K562 (cell line): ENCODE results near the gene DCAF17. TPM values are rescaled to one million over a fixed set of nuclear protein-coding genes. Genes with fewer than 3 reads are reported as not detected.

ENCODE experiments used
- ATAC-seq: fragments of 200-7000 bp; cut with Tn5 transposase; 3 replicates; pipeline ENCODE4 v1.9.1; 2020; ENCODE audit warnings: moderate library complexity
- BruUV-seq: library from RNA; stranded (reverse); fragments of 400-500 nt; replicated peaks from 2 replicates; lab custom pipeline; 2021; lab: Mats Ljungman, UMichigan
- CTCF ChIA-PET: fragments of 300-600 bp; formaldehyde crosslinking; extraction: SDS; loops from one replicate; lab custom pipeline; 2021; ENCODE audit warnings: low intra/inter-chr PET ratio; lab: Yijun Ruan, JAX
- POLR2A ChIA-PET: fragments of 300-600, 350-650 bp; sonication (Branson Sonifier 250); formaldehyde crosslinking; extraction: SDS; loops from one replicate; lab custom pipeline; 2021; ENCODE audit warnings: antibody characterized with exemption, inconsistent platforms; lab: Yijun Ruan, JAX
- DNase-seq, 4 experiments: peaks; one replicate each; pipeline versions ENCODE4 v3.0.0 to v3.0.0-alpha.2; 2011 to 2018; ENCODE audit warnings: low spot score in 3 of 4, mixed read lengths in 3 of 4; ENCODE audit errors: extremely low read depth in 1 of 4
- FAIRE-seq: peaks from 2 replicates; lab custom pipeline; 2011; peaks lifted over from hg19 to GRCh38; lab: Jason Lieb, UNC
- H2AFZ ChIP-seq: 2 replicates; pipeline ENCODE4 v1.6.0; 2011; ENCODE audit warnings: low read depth, low read length, control low read depth, inconsistent platforms
- H3K27ac ChIP-seq: fragments of 200-600 bp; 3 replicates; pipeline ENCODE4 v1.8.0; 2011; ENCODE audit warnings: low read depth, mild to moderate bottlenecking, control low read depth, inconsistent platforms, low read length, moderate library complexity, mixed read lengths; ENCODE audit errors: extremely low read depth
- H3K27me3 ChIP-seq, 2 experiments: fragments of 300-600 bp in 1 of 2; 2 replicates in 1 of 2; 3 replicates in 1 of 2; pipeline versions ENCODE4 v1.6.0 to v1.8.0; 2011; ENCODE audit warnings: inconsistent platforms in 2 of 2, low read length in 2 of 2, mild to moderate bottlenecking in 1 of 2, mixed read lengths in 1 of 2, moderate library complexity in 1 of 2; ENCODE audit not compliant: control insufficient read depth in 2 of 2, insufficient read depth in 2 of 2
- H3K36me3 ChIP-seq: fragments of 300-600 bp; 3 replicates; pipeline ENCODE4 v1.8.0; 2011; ENCODE audit warnings: mild to moderate bottlenecking, low read length, inconsistent platforms; ENCODE audit not compliant: control insufficient read depth, insufficient read depth
- H3K4me1 ChIP-seq, 2 experiments: fragments of 200-600 bp in 1 of 2; replicated peaks in 1 of 2; 2 replicates in 1 of 2; 3 replicates in 1 of 2; pipeline versions ENCODE4 v1.5.1 to v1.8.0; 2011; ENCODE audit warnings: inconsistent platforms in 2 of 2, low read length in 2 of 2, mild to moderate bottlenecking in 1 of 2, mixed read lengths in 1 of 2, moderate library complexity in 1 of 2; ENCODE audit not compliant: control insufficient read depth in 2 of 2, insufficient read depth in 2 of 2
- H3K4me2 ChIP-seq: 2 replicates; pipeline ENCODE4 v1.6.1; 2011; ENCODE audit warnings: low read length, control low read depth, inconsistent platforms, mixed read lengths; ENCODE audit not compliant: insufficient read depth
- H3K4me3 ChIP-seq: fragments of 200-600 bp; sonication (generic), shearing (Covaris generic); 2 replicates; pipeline ENCODE4 v1.5.1; 2016; ENCODE audit warnings: control low read depth, inconsistent platforms
- H3K79me2 ChIP-seq: fragments of 200-600 bp; 3 replicates; pipeline ENCODE4 v1.8.0; 2011; ENCODE audit warnings: low read length, inconsistent platforms; ENCODE audit not compliant: control insufficient read depth, insufficient read depth
- H3K9ac ChIP-seq, 2 experiments: 2 replicates each; pipeline versions ENCODE4 v1.6.0 to v1.6.1; 2011; ENCODE audit warnings: low read depth in 2 of 2, low read length in 2 of 2, control low read depth in 1 of 2, inconsistent platforms in 1 of 2, mild to moderate bottlenecking in 1 of 2, mixed read lengths in 1 of 2; ENCODE audit not compliant: insufficient read depth in 1 of 2
- H3K9me1 ChIP-seq: one replicate; pipeline ENCODE4 v1.6.0; 2011; ENCODE audit warnings: inconsistent platforms, mild to moderate bottlenecking, low read length, moderate library complexity; ENCODE audit not compliant: control insufficient read depth, insufficient read depth
- H3K9me3 ChIP-seq: replicated peaks from 2 replicates; pipeline ENCODE4 v1.5.1; 2011; ENCODE audit warnings: low read depth, low read length, inconsistent platforms; ENCODE audit not compliant: control insufficient read depth, insufficient read depth
- H4K20me1 ChIP-seq: replicated peaks from 2 replicates; pipeline ENCODE4 v1.6.1; 2011; ENCODE audit warnings: low read length, inconsistent platforms, mixed read lengths; ENCODE audit not compliant: control insufficient read depth, insufficient read depth
- BRF2 ChIP-seq: IDR thresholded peaks from 3 replicates; pipeline ENCODE4 v1.6.1; 2011; ENCODE audit warnings: borderline replicate concordance, mild to moderate bottlenecking; ENCODE audit not compliant: insufficient read length, insufficient read depth
- DEAF1 ChIP-seq: fragments of 450-650 bp; formaldehyde crosslinking; IDR thresholded peaks from 2 replicates; pipeline ENCODE4 v1.4.0; 2020; ENCODE audit warnings: mild to moderate bottlenecking, moderate library complexity
- ELK1 ChIP-seq: sonication (generic); formaldehyde crosslinking; IDR thresholded peaks from 2 replicates; pipeline ENCODE4 v1.8.1; 2022; ENCODE audit warnings: missing genetic modification reagents
- FOXM1 ChIP-seq, 2 experiments: fragments of 450-650 bp in 1 of 2; sonication (generic) in 1 of 2; formaldehyde crosslinking in 1 of 2; IDR thresholded peaks; 2 replicates each; pipeline versions ENCODE4 v1.6.1 to v1.9.0; 2017 to 2022; ENCODE audit warnings: low read depth in 2 of 2, mild to moderate bottlenecking in 2 of 2, missing genetic modification reagents in 1 of 2, moderate library complexity in 1 of 2
- JUNB ChIP-seq: fragments of 450-650 bp; formaldehyde crosslinking; conservative IDR thresholded peaks from 2 replicates; pipeline ENCODE4 v1.4.0; 2020; ENCODE audit warnings: mild to moderate bottlenecking
- KLF10 ChIP-seq: fragments of 250-450 bp; sonication (Bioruptor Pico); IDR thresholded peaks from 2 replicates; pipeline ENCODE4 v1.6.1; 2021; ENCODE audit warnings: matching md5 sums
- MCM5 ChIP-seq: fragments of 450-650 bp; IDR thresholded peaks from 2 replicates; pipeline ENCODE4 v1.6.1; 2016; ENCODE audit warnings: low read depth
- MITF ChIP-seq: IDR thresholded peaks from 2 replicates; pipeline ENCODE4 v1.6.1; 2014; ENCODE audit warnings: antibody characterized with exemption
- PML ChIP-seq: IDR thresholded peaks from 2 replicates; pipeline ENCODE4 v1.6.1; 2012; ENCODE audit warnings: low read length, inconsistent platforms
- SIRT6 ChIP-seq: IDR thresholded peaks from one replicate; pipeline ENCODE4 v1.6.1; 2012; ENCODE audit warnings: low read depth, mild to moderate bottlenecking, control low read depth, inconsistent platforms, low read length, moderate library complexity
- SMARCA5 ChIP-seq: fragments of 450-650 bp; IDR thresholded peaks from 2 replicates; pipeline ENCODE4 v1.6.1; 2016
- SMARCC2 ChIP-seq: fragments of 450-650 bp; IDR thresholded peaks from 2 replicates; pipeline ENCODE4 v1.6.1; 2017; ENCODE audit warnings: antibody characterized with exemption, moderate library complexity, mild to moderate bottlenecking, low read depth
- SMARCE1 ChIP-seq: fragments of 450-650 bp; IDR thresholded peaks from 2 replicates; pipeline ENCODE4 v1.7.1; 2016; ENCODE audit warnings: mild to moderate bottlenecking
- TEAD4 ChIP-seq, 2 experiments: sonication (generic) in 1 of 2; formaldehyde crosslinking in 1 of 2; IDR thresholded peaks; 2 replicates each; pipeline versions ENCODE4 v1.6.1 to v1.8.0; 2012 to 2022; ENCODE audit warnings: borderline replicate concordance in 1 of 2, inconsistent platforms in 1 of 2, low read length in 1 of 2, mild to moderate bottlenecking in 1 of 2, missing genetic modification reagents in 1 of 2
- ZFX ChIP-seq: sonication (generic); formaldehyde crosslinking; IDR thresholded peaks from 2 replicates; pipeline ENCODE4 v1.8.0; 2022; ENCODE audit warnings: mild to moderate bottlenecking, missing genetic modification reagents, moderate library complexity
- ZNF253 ChIP-seq: fragments of 250-450 bp; sonication (Bioruptor Pico); conservative IDR thresholded peaks from 2 replicates; pipeline ENCODE4 v1.6.1; 2021; ENCODE audit warnings: mild to moderate bottlenecking
- ZNF408 ChIP-seq: fragments of 250-450 bp; sonication (Bioruptor Pico); IDR thresholded peaks from 2 replicates; pipeline ENCODE4 v1.4.0; 2020; ENCODE audit warnings: low read depth, mild to moderate bottlenecking, moderate library complexity
- ZNF830 ChIP-seq: fragments of 250-450 bp; sonication (Bioruptor Pico); IDR thresholded peaks from 2 replicates; pipeline ENCODE4 v1.5.0; 2021; ENCODE audit warnings: mild to moderate bottlenecking
- WGBS: fragments of 100-300 bp; shearing (Covaris generic); methylation state at CpG from one replicate; pipeline ENCODE4 v1.1.6; 2016; ENCODE audit warnings: low coverage, mixed read lengths; ENCODE audit not compliant: insufficient coverage; ENCODE audit errors: missing lambda C conversion rate; 5-methylcytosine and 5-hydroxymethylcytosine counted together
- in situ Hi-C: fragments of 300-500 bp; cut with MboI; formaldehyde crosslinking; loops from 4 replicates; pipeline ENCODE4 v1.15.0; 2018; ENCODE audit warnings: inconsistent platforms, mixed read lengths
- intact Hi-C: fragments of 100-400 bp; cut with micrococcal nuclease; formaldehyde crosslinking; loops from 2 replicates; pipeline ENCODE4 v1.14.2; 2022
- polyA plus RNA-seq, 8 experiments: library from polyadenylated mRNA; depleted of rRNA in 4 of 8; stranded (reverse) in 5 of 8; unstranded in 3 of 8; fragments of >200 nt; fragmentation: Nextera tagmentation in 2 of 8; fragmentation: Illumina TruSeq in 1 of 8; extraction: Ambion mirVana in 2 of 8; extraction: Trizol in 1 of 8; gene quantifications; 2 replicates each; pipeline versions ENCODE4 v1.2.1 to v1.2.3, GENCODE V29; 2011 to 2014; ENCODE audit warnings: inconsistent platforms in 1 of 8, missing spikeins in 1 of 8
- total RNA-seq, 7 experiments: library from RNA; depleted of rRNA in 6 of 7; stranded (reverse); fragments of >200 nt in 6 of 7; fragmentation: Illumina TruSeq in 2 of 7; extraction: Trizol in 2 of 7; gene quantifications; 2 replicates each; pipeline versions ENCODE4 v1.2.1 to v1.2.3, GENCODE V29; 2011 to 2021; ENCODE audit warnings: low replicate concordance in 1 of 7

The DCAF17 gene
- total and polyA plus RNA-seq, 9 of the 15 experiments (the other 6 are each of a cell fraction or from before 2014, with no cell fraction given) = 10.0 to 38.5 (median 27.1) TPM

DNA sequence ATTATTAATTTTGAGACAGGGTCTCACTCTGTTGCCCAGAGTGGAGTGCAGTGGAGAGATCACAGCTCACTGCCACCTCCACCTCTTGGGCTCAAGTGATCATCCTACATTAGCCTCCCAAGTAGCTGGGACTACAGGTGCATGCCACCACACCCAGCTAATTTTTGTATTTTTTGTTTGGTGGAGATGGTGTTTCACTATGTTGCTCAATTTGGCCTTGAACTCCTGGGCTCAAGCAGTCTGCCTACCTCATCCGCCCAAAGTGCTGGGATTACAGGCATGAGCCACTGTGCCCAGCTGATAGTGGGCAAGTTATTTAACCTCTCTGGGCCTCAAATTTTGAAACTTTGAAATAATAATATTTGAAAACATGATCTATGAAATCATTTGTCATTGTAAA, 26.5 kb downstream of the DCAF17 start:
- POLR2A ChIA-PET = no interaction called here
- no peak overlapping the region for H2AFZ ChIP-seq
- in situ Hi-C loops (no loop called here), intact Hi-C loops (no loop called here)
- H3K9me3 ChIP-seq = no peaks in the 10 kb centered on the region
- no peak overlapping the region for H3K4me3 ChIP-seq
- CTCF ChIA-PET = no interaction called here
- no peaks in the 10 kb centered on the region for H3K4me1 ChIP-seq
- 100% methylated on average over 1 of the region's 1 CpG for WGBS
- H4K20me1 ChIP-seq = no peaks in the 10 kb centered on the region
- DNase-seq = no peak
- H3K36me3 ChIP-seq = peaks cover 55% of the 10 kb centered on the region
- no peak for ATAC-seq
- no peak overlapping the region for H3K27ac ChIP-seq
- no peak overlapping the region for H3K4me2 ChIP-seq
- no TSS peak for BruUV-seq
- H3K79me2 ChIP-seq = peaks cover 6% of the 10 kb centered on the region; the same call in 1 of the 3 replicates
- H3K9me1 ChIP-seq = no peaks in the 10 kb centered on the region
- TF ChIP-seq KLF10 (CRISPR knock-in tag) = no peak
- no peak for TF ChIP-seq FOXM1 (IDR thresholded peaks at IDR 0.05; ENCODE audit: low read depth)
- no peak for TF ChIP-seq FOXM1 (CRISPR knock-in tag; IDR thresholded peaks at IDR 0.05; ENCODE audit: low read depth)
- no peak for TF ChIP-seq MCM5
- TF ChIP-seq SMARCC2 = no peak
- TF ChIP-seq ZNF253 (CRISPR knock-in tag) = no peak
- TF ChIP-seq JUNB (CRISPR knock-in tag) = no peak
- no peak for TF ChIP-seq MITF
- no peak for TF ChIP-seq ZNF408 (CRISPR knock-in tag)
- no peak for TF ChIP-seq SIRT6
- no peak for TF ChIP-seq ELK1
- no peak for TF ChIP-seq ZFX (CRISPR knock-in tag)
- TF ChIP-seq ZNF830 (CRISPR knock-in tag) = no peak
- no peak for TF ChIP-seq SMARCE1
- no peak for TF ChIP-seq SMARCA5
- TF ChIP-seq PML = no peak
- no peak for TF ChIP-seq TEAD4 (IDR thresholded peaks at IDR 0.05; ENCODE audit: low read length)
- no peak for TF ChIP-seq TEAD4 (CRISPR knock-in tag; IDR thresholded peaks at IDR 0.05; ENCODE audit: borderline replicate concordance)
- no peak for TF ChIP-seq DEAF1 (CRISPR knock-in tag)
- TF ChIP-seq BRF2 = no peak
- FAIRE-seq = no peak
- H3K9ac ChIP-seq = no peak overlapping the region
- no peaks in the 10 kb centered on the region for H3K27me3 ChIP-seq
